ENCODE data around the gene RET.

RET gene

DNA sequence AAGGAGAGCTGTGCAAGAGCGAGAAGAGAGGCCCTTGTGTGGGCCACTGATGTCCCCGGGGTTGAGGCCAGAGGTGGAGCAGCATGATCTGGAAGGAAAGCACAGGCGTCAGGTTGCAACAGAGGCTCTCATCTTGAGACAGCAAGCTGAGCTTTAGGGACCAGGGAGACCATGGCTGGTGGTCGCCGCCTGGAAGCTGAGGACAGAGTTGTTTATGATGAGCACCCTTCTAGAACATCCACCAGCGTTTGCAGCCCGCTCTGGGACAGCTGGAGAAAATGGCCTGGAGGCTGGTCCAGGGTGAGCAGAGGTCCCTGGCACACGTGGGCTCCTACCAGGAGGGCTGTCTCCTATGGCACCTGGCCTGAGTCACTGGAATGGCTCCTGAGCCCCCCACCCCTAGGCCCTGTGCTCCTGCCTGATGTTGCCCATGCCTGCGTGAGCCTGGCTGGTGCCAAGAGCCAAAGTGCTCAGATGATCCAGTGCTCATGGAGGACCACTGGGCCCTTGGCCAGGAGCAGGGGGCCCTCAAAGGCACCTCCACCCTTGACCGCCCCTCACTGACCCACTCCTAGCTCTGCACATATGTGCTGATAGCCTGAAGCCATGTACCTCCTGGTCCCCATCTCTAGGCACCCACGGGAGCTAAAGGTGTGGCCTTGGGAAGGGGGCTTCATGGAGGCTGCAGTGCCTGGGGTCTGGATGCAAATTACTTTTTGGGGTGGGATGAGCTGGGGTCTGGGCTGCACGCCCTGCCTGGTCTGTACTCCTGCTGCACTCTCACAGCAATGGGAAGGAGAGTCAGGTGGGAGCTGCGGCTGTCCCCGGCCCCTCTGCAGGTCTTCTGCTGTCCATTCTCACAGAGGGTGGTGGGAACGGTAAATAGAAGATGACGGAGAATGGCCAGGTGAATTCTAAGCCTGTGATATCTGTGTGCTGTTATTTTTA lies 40.1 kb upstream of the RET start:
- Histone ChIP-seq H3K79me1 (ENCODE audit: low read length) (no peaks in the 10 kb centered on the region), H4K5ac (ENCODE audit: low read length) (no peak overlapping the region), H3K27me3 (ENCODE audit: insufficient read depth, low read length, poor library complexity) (no peaks in the 10 kb centered on the region), H3K79me2 (ENCODE audit: control insufficient read depth, insufficient read depth, low read length) (no peaks in the 10 kb centered on the region), H2AK5ac (ENCODE audit: low read length) (no peak overlapping the region), H3K4me3 (ENCODE audit: low read length) (no peak overlapping the region), H2BK5ac (ENCODE audit: low read length) (no peak overlapping the region), H2BK120ac (ENCODE audit: low read depth, low read length) (no peak overlapping the region), H3K18ac (ENCODE audit: low read length) (no peak overlapping the region), H3K4me1 (ENCODE audit: control insufficient read depth, low read depth, low read length) (no peaks in the 10 kb centered on the region), H3K27ac (ENCODE audit: low read depth, low read length) (no peak overlapping the region), H2BK15ac (replicated peaks; ENCODE audit: low read depth) (no peak overlapping the region), H3K9ac (ENCODE audit: low read length) (no peak overlapping the region), H4K8ac (ENCODE audit: low read depth, low read length) (no peak overlapping the region), H3K4me2 (ENCODE audit: low read length) (no peak overlapping the region), H3K56ac (ENCODE audit: low read length) (no peak overlapping the region), H3K4ac (ENCODE audit: low read depth, low read length) (no peak overlapping the region), H3K36me3 (ENCODE audit: control insufficient read depth, insufficient read depth, low read length) (no peaks in the 10 kb centered on the region), H3K23ac (ENCODE audit: low read length) (no peak overlapping the region)
- no peak for DNase-seq
- no CpG with 5 or more reads among the region's 16 CpGs for WGBS (ENCODE audit: extremely low coverage, insufficient coverage, low lambda C conversion rate)

DNA sequence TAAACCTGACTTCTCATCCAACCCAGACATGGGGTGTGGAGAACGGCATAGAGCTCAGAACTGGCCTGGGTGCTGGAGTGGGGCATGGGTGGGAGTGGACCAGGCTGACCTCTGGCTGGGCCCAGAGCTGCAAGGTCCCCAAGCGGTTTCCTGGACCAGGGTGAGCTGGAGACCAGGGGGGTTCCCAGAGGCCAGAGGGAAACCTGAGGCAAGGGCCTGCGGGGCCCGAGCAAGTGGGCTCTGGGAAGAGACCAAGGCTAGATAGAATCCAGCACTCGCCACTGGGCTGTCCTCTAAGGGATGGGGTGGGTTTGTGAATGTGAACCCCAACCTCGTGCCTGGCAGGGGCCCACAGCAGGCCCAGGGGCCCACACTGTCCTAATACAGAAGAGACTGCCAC lies 39.4 kb upstream of the RET start:
- WGBS (ENCODE audit: extremely low coverage, insufficient coverage, low lambda C conversion rate), result no CpG with 5 or more reads among the region's 6 CpGs

DNA sequence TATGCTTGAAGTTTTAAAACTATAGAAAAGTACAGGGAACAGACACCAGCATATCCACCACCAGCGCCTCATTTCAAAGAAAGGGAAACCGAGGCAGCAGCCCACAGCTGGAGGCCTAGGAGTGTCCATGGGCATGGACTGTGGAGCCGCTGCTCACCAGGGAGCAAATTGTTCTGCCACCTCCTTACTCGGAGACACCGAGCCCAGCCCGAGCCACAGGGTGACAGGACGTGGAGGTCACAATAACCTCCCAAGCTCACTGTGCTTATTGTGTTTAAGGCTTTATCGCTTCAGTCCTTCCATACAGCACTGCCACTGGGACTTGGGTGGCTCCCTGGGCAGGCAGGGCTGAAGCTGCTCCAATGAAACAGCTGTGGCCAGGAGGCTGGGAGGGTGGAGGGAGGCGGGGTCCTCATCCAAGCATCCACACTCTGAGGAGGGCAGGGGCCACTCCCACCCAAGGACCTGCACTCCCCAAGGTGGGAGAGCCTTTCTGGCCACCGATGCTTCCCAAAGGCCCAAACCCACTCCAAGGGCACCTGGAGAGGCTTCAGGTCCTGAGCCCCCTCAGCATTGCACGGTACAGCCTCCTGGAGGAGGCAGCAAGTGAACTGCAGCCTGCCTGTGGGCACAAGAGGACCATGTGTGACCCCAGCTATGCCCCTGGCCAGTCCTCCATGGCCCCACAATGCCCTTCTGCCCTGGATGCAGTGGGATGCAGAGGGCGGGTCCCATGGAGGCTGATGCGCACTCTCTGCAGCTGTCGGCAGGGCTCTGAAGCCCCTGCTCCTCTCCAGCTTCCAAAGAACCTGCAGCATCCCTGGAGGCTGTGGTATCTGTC lies 38.7 kb upstream of the RET start:
- Histone ChIP-seq H2BK15ac (replicated peaks; ENCODE audit: low read depth) (no peak overlapping the region), H3K23ac (ENCODE audit: low read length) (no peak overlapping the region), H3K27me3 (ENCODE audit: insufficient read depth, low read length, poor library complexity) (no peaks in the 10 kb centered on the region), H3K9ac (ENCODE audit: low read length) (no peak overlapping the region), H3K4me3 (ENCODE audit: low read length) (no peak overlapping the region), H2BK120ac (ENCODE audit: low read depth, low read length) (no peak overlapping the region), H3K4ac (ENCODE audit: low read depth, low read length) (no peak overlapping the region), H4K8ac (ENCODE audit: low read depth, low read length) (no peak overlapping the region), H3K56ac (ENCODE audit: low read length) (no peak overlapping the region), H3K4me1 (ENCODE audit: control insufficient read depth, low read depth, low read length) (no peaks in the 10 kb centered on the region), H2BK5ac (ENCODE audit: low read length) (no peak overlapping the region), H3K36me3 (ENCODE audit: control insufficient read depth, insufficient read depth, low read length) (no peaks in the 10 kb centered on the region), H3K79me2 (ENCODE audit: control insufficient read depth, insufficient read depth, low read length) (no peaks in the 10 kb centered on the region), H3K79me1 (ENCODE audit: low read length) (no peaks in the 10 kb centered on the region), H3K27ac (ENCODE audit: low read depth, low read length) (no peak overlapping the region), H2AK5ac (ENCODE audit: low read length) (no peak overlapping the region), H3K4me2 (ENCODE audit: low read length) (no peak overlapping the region), H4K5ac (ENCODE audit: low read length) (no peak overlapping the region), H3K18ac (ENCODE audit: low read length) (no peak overlapping the region)
- WGBS (ENCODE audit: extremely low coverage, insufficient coverage, low lambda C conversion rate), result no CpG with 5 or more reads among the region's 14 CpGs
- no peak for DNase-seq

More for the DNA sequence above, 39.4 kb upstream of the RET start:
- Histone ChIP-seq H3K23ac (ENCODE audit: low read length) (no peak overlapping the region), H4K8ac (ENCODE audit: low read depth, low read length) (no peak overlapping the region), H3K4me2 (ENCODE audit: low read length) (no peak overlapping the region), H3K36me3 (ENCODE audit: control insufficient read depth, insufficient read depth, low read length) (no peaks in the 10 kb centered on the region), H3K79me1 (ENCODE audit: low read length) (no peaks in the 10 kb centered on the region), H2BK15ac (replicated peaks; ENCODE audit: low read depth) (no peak overlapping the region), H3K4me3 (ENCODE audit: low read length) (no peak overlapping the region), H3K27me3 (ENCODE audit: insufficient read depth, low read length, poor library complexity) (no peaks in the 10 kb centered on the region), H2AK5ac (ENCODE audit: low read length) (no peak overlapping the region), H3K4me1 (ENCODE audit: control insufficient read depth, low read depth, low read length) (no peaks in the 10 kb centered on the region), H3K18ac (ENCODE audit: low read length) (no peak overlapping the region), H3K56ac (ENCODE audit: low read length) (no peak overlapping the region), H3K9ac (ENCODE audit: low read length) (no peak overlapping the region), H3K79me2 (ENCODE audit: control insufficient read depth, insufficient read depth, low read length) (no peaks in the 10 kb centered on the region), H3K27ac (ENCODE audit: low read depth, low read length) (no peak overlapping the region), H3K4ac (ENCODE audit: low read depth, low read length) (no peak overlapping the region), H4K5ac (ENCODE audit: low read length) (no peak overlapping the region), H2BK120ac (ENCODE audit: low read depth, low read length) (no peak overlapping the region), H2BK5ac (ENCODE audit: low read length) (no peak overlapping the region)
- DNase-seq, result no peak

DNA sequence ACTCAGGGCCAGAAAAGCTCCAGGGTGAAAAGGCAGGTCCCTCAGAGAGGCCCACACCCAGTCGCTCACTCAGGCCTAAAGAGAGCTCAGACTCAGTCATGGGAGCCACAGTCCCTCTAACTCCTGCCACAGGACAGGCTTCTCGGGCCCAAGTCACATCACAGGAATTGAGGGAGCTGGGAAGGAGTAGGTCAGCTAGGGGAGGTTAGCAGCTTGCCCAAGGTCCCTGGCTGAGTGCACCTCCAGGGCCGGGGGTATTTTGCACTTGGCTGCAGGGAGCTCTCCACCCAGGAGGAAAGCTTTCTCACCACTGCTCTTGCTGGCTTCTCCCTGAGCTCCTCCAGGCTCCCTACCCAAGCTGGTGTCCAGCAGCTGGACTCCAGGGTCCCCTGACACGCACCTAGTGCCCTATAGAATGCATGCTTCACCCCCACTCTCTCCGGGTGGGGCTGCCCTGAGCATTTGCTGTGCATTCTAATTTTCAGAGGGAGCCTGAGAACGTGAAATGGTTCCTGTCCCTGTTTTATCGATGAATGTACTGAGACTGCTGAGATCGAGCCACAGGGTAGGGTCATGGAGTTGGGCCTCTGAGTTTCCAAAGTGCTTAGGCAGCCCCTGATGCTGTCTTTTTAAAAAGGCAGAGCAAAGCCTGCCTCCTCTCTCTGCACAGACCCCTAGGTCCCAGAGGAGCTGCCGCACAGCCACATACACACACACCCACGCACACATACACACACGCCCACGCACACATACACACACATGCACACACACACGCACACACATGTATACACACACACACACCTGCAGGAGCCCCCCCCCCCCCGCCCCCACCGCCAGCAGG lies 37.9 kb upstream of the RET start:
- DNase-seq, result no peak
- no peak overlapping the region for H2BK120ac ChIP-seq (ENCODE audit: low read depth, low read length)

DNA sequence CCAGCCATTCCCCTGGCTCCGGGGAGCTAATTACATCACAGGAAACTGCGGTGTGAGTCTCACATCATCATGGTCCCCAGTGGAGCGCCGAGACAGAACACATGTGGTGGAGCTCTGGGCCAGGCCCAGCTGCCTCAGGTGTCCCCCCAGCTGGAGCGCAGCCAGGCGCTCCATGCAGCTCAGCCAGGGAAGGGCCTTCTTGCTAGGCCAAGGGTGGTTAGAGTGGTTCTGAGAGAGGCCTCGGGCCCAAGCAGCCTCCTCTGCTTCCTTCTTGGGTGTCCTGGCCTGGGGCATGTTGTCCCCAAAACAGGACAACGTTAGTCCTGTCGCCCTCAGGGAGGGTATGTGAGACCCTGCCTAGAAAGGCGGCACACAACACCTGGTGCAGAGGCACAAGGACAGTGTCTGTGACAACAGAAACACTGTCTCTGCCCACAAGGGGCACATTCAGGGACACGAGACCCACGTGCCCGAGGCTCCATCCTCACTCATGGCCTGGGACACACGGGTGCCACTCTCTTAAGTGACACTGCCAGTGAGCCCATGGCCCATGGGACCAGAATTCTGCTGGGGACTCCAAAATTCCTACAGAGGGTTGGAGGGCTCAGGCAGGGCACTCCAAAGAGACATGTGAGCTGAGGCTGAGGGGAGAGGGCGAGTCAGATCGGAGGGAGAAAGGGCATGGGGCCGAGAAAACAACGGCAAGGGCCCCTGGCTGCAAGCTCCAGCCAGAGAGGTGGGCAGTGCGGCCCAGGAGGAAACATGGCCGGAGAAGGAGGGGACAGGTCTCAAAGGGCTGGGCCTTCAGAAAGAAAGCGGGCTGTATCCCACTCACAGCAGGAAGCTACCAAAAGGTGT lies 37.0 kb upstream of the RET start:
- H4K8ac ChIP-seq (ENCODE audit: low read depth, low read length), result no peak overlapping the region
- no peak overlapping the region for H3K4me2 ChIP-seq (ENCODE audit: low read length)
- no peaks in the 10 kb centered on the region for H3K79me1 ChIP-seq (ENCODE audit: low read length)
- H3K23ac ChIP-seq (ENCODE audit: low read length), result no peak overlapping the region
- H3K27me3 ChIP-seq (ENCODE audit: insufficient read depth, low read length, poor library complexity), result no peaks in the 10 kb centered on the region
- no peak overlapping the region for H2AK5ac ChIP-seq (ENCODE audit: low read length)
- H2BK5ac ChIP-seq (ENCODE audit: low read length), result no peak overlapping the region
- H3K4ac ChIP-seq (ENCODE audit: low read depth, low read length), result no peak overlapping the region
- H3K9ac ChIP-seq (ENCODE audit: low read length), result no peak overlapping the region
- H3K4me3 ChIP-seq (ENCODE audit: low read length), result no peak overlapping the region
- no peak for DNase-seq
- no peaks in the 10 kb centered on the region for H3K4me1 ChIP-seq (ENCODE audit: control insufficient read depth, low read depth, low read length)
- no peaks in the 10 kb centered on the region for H3K79me2 ChIP-seq (ENCODE audit: control insufficient read depth, insufficient read depth, low read length)
- H2BK120ac ChIP-seq (ENCODE audit: low read depth, low read length), result no peak overlapping the region
- H3K36me3 ChIP-seq (ENCODE audit: control insufficient read depth, insufficient read depth, low read length), result no peaks in the 10 kb centered on the region
- no peak overlapping the region for H3K56ac ChIP-seq (ENCODE audit: low read length)
- H3K18ac ChIP-seq (ENCODE audit: low read length), result no peak overlapping the region
- H2BK15ac ChIP-seq (replicated peaks; ENCODE audit: low read depth), result no peak overlapping the region
- H3K27ac ChIP-seq (ENCODE audit: low read depth, low read length), result no peak overlapping the region
- H4K5ac ChIP-seq (ENCODE audit: low read length), result no peak overlapping the region
- no CpG with 5 or more reads among the region's 21 CpGs for WGBS (ENCODE audit: extremely low coverage, insufficient coverage, low lambda C conversion rate)

More for the DNA sequence above, 37.9 kb upstream of the RET start:
- Histone ChIP-seq H4K5ac (ENCODE audit: low read length) (no peak overlapping the region), H3K9ac (ENCODE audit: low read length) (no peak overlapping the region), H3K4ac (ENCODE audit: low read depth, low read length) (no peak overlapping the region), H2AK5ac (ENCODE audit: low read length) (no peak overlapping the region), H3K18ac (ENCODE audit: low read length) (no peak overlapping the region), H3K27me3 (ENCODE audit: insufficient read depth, low read length, poor library complexity) (no peaks in the 10 kb centered on the region), H3K36me3 (ENCODE audit: control insufficient read depth, insufficient read depth, low read length) (no peaks in the 10 kb centered on the region), H2BK15ac (replicated peaks; ENCODE audit: low read depth) (no peak overlapping the region), H3K79me1 (ENCODE audit: low read length) (no peaks in the 10 kb centered on the region), H3K79me2 (ENCODE audit: control insufficient read depth, insufficient read depth, low read length) (no peaks in the 10 kb centered on the region), H3K4me1 (ENCODE audit: control insufficient read depth, low read depth, low read length) (no peaks in the 10 kb centered on the region), H3K4me2 (ENCODE audit: low read length) (no peak overlapping the region), H2BK5ac (ENCODE audit: low read length) (no peak overlapping the region), H3K27ac (ENCODE audit: low read depth, low read length) (no peak overlapping the region), H3K56ac (ENCODE audit: low read length) (no peak overlapping the region), H3K4me3 (ENCODE audit: low read length) (no peak overlapping the region), H3K23ac (ENCODE audit: low read length) (no peak overlapping the region), H4K8ac (ENCODE audit: low read depth, low read length) (no peak overlapping the region)
- no CpG with 5 or more reads among the region's 15 CpGs for WGBS (ENCODE audit: extremely low coverage, insufficient coverage, low lambda C conversion rate)
